Mucosa of rectum (tissue), 2 donors: ENCODE results near the gene KSR1.

Experiments used
- H3K27ac ChIP-seq, 2 donors: one replicate each; pipeline ENCODE4 v1.7.0; 2013; ENCODE audit warnings: inconsistent platforms in 2 of 2, low read depth in 2 of 2, low read length in 2 of 2
- H3K27me3 ChIP-seq, 2 donors: one replicate each; pipeline ENCODE4 v1.7.0; 2013; ENCODE audit warnings: low read length in 2 of 2; ENCODE audit not compliant: control insufficient read depth in 2 of 2, insufficient read depth in 2 of 2
- H3K36me3 ChIP-seq, 2 donors: one replicate each; pipeline ENCODE4 v1.7.0; 2013; ENCODE audit warnings: low read length in 2 of 2; ENCODE audit not compliant: control insufficient read depth in 2 of 2, insufficient read depth in 2 of 2
- H3K4me1 ChIP-seq, 2 donors: one replicate each; pipeline ENCODE4 v1.7.0; 2013; ENCODE audit warnings: low read length in 2 of 2, mild to moderate bottlenecking in 1 of 2; ENCODE audit not compliant: control insufficient read depth in 2 of 2, insufficient read depth in 2 of 2
- H3K4me3 ChIP-seq, 2 donors: one replicate each; pipeline ENCODE4 v1.7.0; 2013; ENCODE audit warnings: low read length in 2 of 2
- H3K9ac ChIP-seq, 2 donors: one replicate each; pipeline ENCODE4 v1.7.0; 2013; ENCODE audit warnings: low read length in 2 of 2, low read depth in 1 of 2, mild to moderate bottlenecking in 1 of 2
- H3K9me3 ChIP-seq, 2 donors: one replicate each; pipeline ENCODE4 v1.7.0; 2013; ENCODE audit warnings: low read length in 2 of 2; ENCODE audit not compliant: control insufficient read depth in 2 of 2
- donor health status: healthy.
- donor health status: Normal muscosa, but diverticular disease.

KSR1 gene

DNA sequence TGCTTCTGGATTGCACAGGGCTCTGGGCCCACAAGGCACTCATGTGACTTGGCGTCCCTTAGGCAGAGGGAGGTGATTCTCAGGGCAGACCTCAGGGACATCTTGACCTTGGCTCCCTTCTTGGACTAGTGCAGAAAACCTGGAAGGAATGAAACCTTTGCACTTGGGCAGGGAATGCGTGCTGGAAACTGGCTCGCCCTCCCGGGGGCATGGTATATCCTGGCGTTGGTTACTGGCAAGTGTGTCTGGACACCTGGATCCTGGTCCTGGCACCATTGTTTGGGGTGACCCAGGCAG, 111.3 kb downstream of the KSR1 start:
- peaks cover 7 to 9% of the 10 kb centered on the region in 2 donors for H3K4me1 ChIP-seq
- H3K9me3 ChIP-seq: no peaks in the 10 kb centered on the region
- no peak overlapping the region for H3K9ac ChIP-seq
- H3K36me3 ChIP-seq: no peaks in the 10 kb centered on the region
- H3K4me3 ChIP-seq: no peak overlapping the region
- H3K27me3 ChIP-seq: no peaks in the 10 kb centered on the region
- no peak overlapping the region for H3K27ac ChIP-seq

DNA sequence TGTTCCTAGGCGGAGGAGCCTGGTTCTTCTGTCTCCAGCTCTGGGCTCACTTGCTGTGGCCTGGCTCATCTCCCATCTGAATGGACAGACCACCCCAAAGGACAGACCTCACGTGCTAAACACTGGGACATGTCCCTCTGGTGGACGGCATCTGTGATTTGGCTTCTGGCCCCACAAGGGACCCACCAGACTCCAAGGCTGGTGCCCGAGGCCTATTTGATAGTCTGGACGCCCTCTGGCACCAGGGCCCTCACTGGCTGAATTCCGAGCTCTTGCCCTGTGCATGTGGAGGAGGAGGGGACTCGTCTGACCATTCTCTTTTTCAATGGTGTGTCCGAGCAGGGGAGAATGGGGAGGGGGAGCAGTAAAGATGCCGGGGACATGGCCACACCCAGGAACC, 112.0 kb downstream of the KSR1 start:
- H3K27me3 ChIP-seq: no peaks in the 10 kb centered on the region
- peaks cover 7 to 9% of the 10 kb centered on the region in 2 donors for H3K4me1 ChIP-seq
- H3K9ac ChIP-seq: no peak overlapping the region
- H3K4me3 ChIP-seq: no peak overlapping the region
- H3K9me3 ChIP-seq: no peaks in the 10 kb centered on the region
- H3K36me3 ChIP-seq: no peaks in the 10 kb centered on the region
- H3K27ac ChIP-seq: no peak overlapping the region

DNA sequence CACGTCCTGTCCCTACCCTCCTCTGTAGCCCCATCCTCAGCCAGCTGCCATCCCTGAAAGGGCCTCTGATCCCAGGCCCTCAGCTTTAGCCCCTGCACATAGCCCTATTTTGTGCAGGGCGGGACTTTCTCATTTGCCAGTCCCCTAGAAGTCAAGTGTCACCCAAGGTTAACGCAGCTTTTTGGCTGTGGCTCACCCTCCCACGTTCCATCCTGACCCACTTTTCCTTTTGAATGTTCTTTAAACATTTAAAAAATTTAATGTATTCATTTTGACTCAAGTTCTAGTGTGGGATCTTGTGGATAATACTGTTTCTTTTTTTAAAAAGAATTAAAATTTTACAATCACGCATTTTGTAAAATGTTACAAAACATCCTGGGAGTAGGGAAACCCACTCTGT, 112.6 kb downstream of the KSR1 start:
- Histone ChIP-seq H3K9ac (no peak overlapping the region), H3K9me3 (no peaks in the 10 kb centered on the region), H3K4me1 (peaks cover 7 to 9% of the 10 kb centered on the region in 2 donors), H3K27me3 (no peaks in the 10 kb centered on the region), H3K4me3 (no peak overlapping the region), H3K36me3 (no peaks in the 10 kb centered on the region), H3K27ac (no peak overlapping the region)

DNA sequence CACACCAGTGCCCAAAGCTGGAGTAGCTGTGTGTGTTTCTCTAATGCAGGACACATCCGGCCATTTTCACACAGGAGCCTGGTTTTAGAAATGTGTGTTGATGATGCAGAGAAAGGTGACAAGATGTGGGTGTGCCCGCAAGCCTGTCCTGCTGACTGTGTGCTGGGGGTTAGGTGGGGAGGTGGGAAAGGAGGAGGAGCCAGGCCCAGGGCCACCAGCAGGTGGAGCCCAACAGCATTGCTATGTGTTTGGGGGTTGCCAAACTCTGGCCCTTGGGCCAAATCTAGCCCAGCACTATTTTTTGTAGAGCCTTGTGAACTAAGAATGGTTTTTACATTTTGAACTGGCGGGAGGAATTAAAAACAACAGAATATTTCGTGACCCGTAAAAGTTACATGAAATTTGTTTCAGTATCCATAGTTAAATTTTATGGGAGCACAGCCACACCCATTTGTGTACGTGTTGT, 113.0 kb downstream of the KSR1 start:
- Histone ChIP-seq H3K4me3 (no peak overlapping the region), H3K27me3 (no peaks in the 10 kb centered on the region), H3K4me1 (peaks cover 7 to 9% of the 10 kb centered on the region in 2 donors), H3K9me3 (no peaks in the 10 kb centered on the region), H3K36me3 (no peaks in the 10 kb centered on the region), H3K9ac (no peak overlapping the region), H3K27ac (no peak overlapping the region)

DNA sequence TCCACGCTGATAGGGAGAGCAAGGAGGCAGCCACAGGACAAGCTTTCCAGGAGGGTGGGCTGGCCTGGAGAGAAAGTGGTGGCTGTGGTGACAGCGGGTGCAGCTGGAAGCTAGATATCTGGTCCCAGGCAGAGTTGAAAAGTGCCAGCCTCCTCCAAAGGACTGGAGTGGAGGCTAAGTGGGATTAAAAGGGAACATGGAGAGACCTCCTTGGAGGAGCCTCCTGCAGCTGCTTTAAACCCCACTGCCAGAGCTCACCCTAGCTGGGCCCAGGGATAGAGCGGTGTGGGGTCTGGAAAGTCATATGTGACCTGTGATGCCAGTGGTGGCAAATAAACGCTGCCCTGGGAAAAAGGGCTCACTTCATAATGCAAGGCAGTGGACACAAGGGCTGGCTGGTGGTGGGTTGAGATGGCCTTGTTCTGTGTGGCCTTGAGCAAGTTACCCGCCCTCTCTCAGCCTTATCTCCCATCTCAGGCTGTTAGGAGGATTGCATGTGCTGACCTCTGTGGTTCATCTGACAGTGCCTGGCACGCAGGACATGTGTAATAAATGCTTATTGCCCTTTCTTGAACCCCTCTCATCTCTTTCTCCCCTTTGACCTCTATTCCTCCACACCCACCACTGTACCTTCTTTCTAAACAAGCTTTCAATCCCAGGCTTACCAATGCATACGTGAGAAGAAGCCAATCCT, 113.8 kb downstream of the KSR1 start:
- no peak overlapping the region for H3K27ac ChIP-seq
- no peaks in the 10 kb centered on the region for H3K36me3 ChIP-seq
- H3K9ac ChIP-seq: no peak overlapping the region
- H3K9me3 ChIP-seq: no peaks in the 10 kb centered on the region
- no peaks in the 10 kb centered on the region for H3K27me3 ChIP-seq
- H3K4me1 ChIP-seq: peaks cover 7 to 9% of the 10 kb centered on the region in 2 donors
- no peak overlapping the region for H3K4me3 ChIP-seq

DNA sequence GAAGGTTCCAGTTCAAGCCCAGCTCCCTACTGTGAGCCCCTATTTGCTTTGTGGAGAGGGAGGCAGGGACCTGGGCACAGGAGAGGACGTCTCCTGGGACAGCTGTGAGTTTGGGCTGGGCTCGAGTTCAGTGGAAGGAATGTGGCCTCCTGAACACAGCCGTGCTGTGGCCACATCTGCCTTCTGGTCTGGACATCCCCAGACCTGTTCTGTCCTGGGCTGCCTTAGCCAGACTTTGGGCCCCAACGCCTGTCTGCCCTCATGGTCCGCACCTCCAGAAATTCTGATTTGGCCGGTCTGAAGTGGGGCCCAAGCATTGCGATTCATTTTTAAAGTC, 114.3 kb downstream of the KSR1 start:
- H3K4me3 ChIP-seq: no peak overlapping the region
- peaks cover 7 to 9% of the 10 kb centered on the region in 2 donors for H3K4me1 ChIP-seq
- H3K27me3 ChIP-seq: no peaks in the 10 kb centered on the region
- no peak overlapping the region for H3K27ac ChIP-seq
- no peaks in the 10 kb centered on the region for H3K36me3 ChIP-seq
- no peak overlapping the region for H3K9ac ChIP-seq
- no peaks in the 10 kb centered on the region for H3K9me3 ChIP-seq

DNA sequence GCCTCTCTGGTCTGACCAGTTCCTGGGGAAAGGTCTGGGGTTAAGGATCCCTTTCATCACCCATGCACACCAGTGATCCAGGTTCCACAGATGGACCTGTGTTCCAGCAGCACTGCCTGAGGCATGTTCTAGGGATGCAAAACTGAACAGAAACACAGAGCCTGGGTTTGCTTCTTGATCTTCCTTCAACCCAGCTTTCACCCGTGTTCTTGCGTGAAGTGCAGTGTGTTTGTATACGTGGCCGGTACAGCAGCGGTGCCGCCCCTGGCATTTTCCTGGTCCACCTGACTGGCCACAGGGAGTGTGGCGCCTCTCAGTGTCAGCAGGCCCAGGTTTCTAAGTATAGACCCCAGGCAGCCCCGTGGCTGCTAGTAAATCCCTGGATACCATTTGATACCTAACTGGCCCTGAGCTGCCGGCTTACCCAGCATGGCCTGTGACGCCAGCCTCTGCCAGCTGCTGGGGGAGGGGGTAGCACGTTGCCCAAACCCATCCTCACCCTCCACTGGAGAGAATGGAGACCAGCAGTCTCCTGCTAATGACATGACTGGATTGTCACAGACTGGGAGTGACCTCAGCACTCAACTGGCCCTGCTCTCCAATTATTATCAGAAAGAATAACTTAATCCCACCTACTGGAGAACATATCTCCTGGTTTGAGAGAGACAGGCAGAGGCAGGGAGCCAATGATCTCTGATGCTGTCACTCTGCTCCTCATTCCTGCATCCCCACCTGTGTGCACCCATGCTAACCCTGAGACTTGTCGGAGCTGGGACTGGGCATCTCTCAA, 115.5 kb downstream of the KSR1 start:
- no peaks in the 10 kb centered on the region for H3K27me3 ChIP-seq
- no peak overlapping the region for H3K4me3 ChIP-seq
- no peaks in the 10 kb centered on the region for H3K36me3 ChIP-seq
- H3K4me1 ChIP-seq: peaks cover 7 to 9% of the 10 kb centered on the region in 2 donors
- no peak overlapping the region for H3K9ac ChIP-seq
- no peak overlapping the region for H3K27ac ChIP-seq
- no peaks in the 10 kb centered on the region for H3K9me3 ChIP-seq

DNA sequence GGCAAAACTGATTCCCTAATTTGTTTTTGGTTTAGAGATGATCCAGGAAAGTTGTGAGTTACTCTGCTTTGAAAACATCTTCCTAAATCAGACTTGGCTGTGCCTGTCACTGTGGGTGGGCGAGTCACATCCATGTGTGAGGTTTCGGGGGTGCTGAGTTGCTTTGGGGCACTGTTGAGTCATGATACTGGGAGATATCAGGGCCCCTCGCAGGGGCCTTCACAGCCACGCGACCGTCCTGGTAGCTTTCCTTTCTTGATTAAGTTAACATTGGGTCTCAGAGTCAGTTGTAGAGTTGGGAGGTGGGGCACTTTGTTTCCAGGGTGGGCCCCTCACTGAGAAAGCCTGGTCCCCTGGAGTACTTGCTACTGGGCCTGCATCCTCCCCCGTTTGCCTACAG, 116.4 kb downstream of the KSR1 start:
- no peak overlapping the region for H3K9ac ChIP-seq
- H3K36me3 ChIP-seq: no peaks in the 10 kb centered on the region
- peaks cover 7 to 9% of the 10 kb centered on the region in 2 donors for H3K4me1 ChIP-seq
- no peak overlapping the region for H3K27ac ChIP-seq
- H3K9me3 ChIP-seq: no peaks in the 10 kb centered on the region
- no peak overlapping the region for H3K4me3 ChIP-seq
- no peaks in the 10 kb centered on the region for H3K27me3 ChIP-seq

DNA sequence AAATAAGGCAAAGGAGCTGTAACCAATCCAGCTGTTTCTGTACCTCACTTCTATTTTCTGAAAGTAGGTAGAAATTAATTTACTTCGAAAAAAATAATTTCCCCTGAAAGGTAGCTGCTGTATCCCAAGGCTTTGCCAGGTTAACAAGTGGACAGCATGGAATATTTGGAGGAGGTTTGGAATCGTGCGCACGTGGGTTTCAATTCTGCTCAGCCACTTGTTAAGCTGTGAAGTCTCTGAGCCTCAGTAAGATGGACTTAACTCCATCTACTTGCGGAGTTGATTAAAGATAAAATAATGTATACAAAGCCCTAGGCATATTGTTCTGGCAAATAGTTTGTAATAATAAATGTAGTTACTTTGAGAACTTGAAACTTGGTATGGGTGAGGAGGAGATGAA, 117.3 kb downstream of the KSR1 start:
- no peaks in the 10 kb centered on the region for H3K9me3 ChIP-seq
- no peak overlapping the region for H3K9ac ChIP-seq
- H3K27me3 ChIP-seq: no peaks in the 10 kb centered on the region
- H3K4me1 ChIP-seq: peaks cover 7 to 9% of the 10 kb centered on the region in 2 donors
- H3K27ac ChIP-seq: no peak overlapping the region
- no peaks in the 10 kb centered on the region for H3K36me3 ChIP-seq
- no peak overlapping the region for H3K4me3 ChIP-seq

DNA sequence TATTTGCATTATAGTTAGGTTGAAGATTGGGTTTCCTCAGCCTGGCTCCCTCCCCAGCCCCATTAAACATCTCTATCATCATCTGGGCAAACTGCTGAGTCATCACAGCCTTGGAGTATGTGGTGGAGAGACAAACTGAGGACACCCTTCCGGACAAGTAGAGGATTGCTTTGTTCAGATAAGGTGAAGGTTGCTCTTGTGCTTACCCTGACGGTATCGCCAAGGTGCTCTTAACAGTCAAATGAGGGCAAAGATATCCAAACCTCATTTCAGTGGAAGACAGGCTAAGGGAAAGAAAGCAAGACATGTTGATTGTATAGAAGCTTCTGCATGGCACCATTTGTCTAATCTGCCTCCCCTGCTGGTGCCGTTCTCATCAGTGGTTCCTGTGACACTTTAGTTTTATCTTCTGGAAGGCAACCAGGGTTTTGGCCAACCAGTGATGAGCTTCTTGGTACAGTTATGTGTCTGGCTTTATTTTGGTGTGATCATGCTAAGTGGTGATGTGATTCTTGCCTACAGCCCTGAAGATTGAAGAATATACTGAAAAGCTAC, 117.8 kb downstream of the KSR1 start:
- H3K4me3 ChIP-seq: no peak overlapping the region
- H3K4me1 ChIP-seq: peaks cover 6 to 9% of the 10 kb centered on the region in 2 donors
- H3K36me3 ChIP-seq: no peaks in the 10 kb centered on the region
- no peak overlapping the region for H3K27ac ChIP-seq
- H3K27me3 ChIP-seq: no peaks in the 10 kb centered on the region
- no peak overlapping the region for H3K9ac ChIP-seq
- H3K9me3 ChIP-seq: no peaks in the 10 kb centered on the region
